GM12878 (cell line): Measurements from ENCODE around the gene MALT1. TPM values are rescaled to one million over a fixed set of nuclear protein-coding genes. Genes with fewer than 3 reads are reported as not detected.

ENCODE experiments used
- ATAC-seq: fragments of 200-7000 bp; cut with Tn5 transposase; 3 replicates; pipeline ENCODE4 v1.9.1; 2020; ENCODE audit warnings: mild to moderate bottlenecking, moderate library complexity
- BruUV-seq: library from RNA; stranded (reverse); fragments of 400-500 nt; replicated peaks from 2 replicates; lab custom pipeline; 2021; lab: Mats Ljungman, UMichigan
- CTCF ChIA-PET: fragments of 300-600 bp; sonication (Branson Sonifier 250); formaldehyde crosslinking; extraction: SDS; loops from one replicate; lab custom pipeline; 2021; ENCODE audit warnings: inconsistent platforms; lab: Yijun Ruan, JAX
- POLR2A ChIA-PET: fragments of 350-600 bp; formaldehyde crosslinking; extraction: SDS; loops from one replicate; lab custom pipeline; 2021; ENCODE audit warnings: inconsistent platforms; lab: Charles Lee
- RAD21 ChIA-PET: fragments of 300-600 bp; sonication (Branson Sonifier 250); formaldehyde crosslinking; loops from one replicate; lab custom pipeline; 2023; ENCODE audit warnings: antibody characterized with exemption; ENCODE audit not compliant: unreplicated experiment; lab: Charles Lee
- SMC1A ChIA-PET: fragments of 300-600 bp; sonication (Branson Sonifier 250); formaldehyde crosslinking; loops from one replicate; lab custom pipeline; 2023; ENCODE audit not compliant: unreplicated experiment, uncharacterized antibody; lab: Charles Lee
- DNase-seq: peaks from one replicate; pipeline ENCODE4 v3.0.0-alpha.2; 2011; ENCODE audit warnings: low read depth, low spot score
- FAIRE-seq: peaks from 3 replicates; lab custom pipeline; 2011; peaks lifted over from hg19 to GRCh38; lab: Jason Lieb, UNC
- H2AFZ ChIP-seq: 2 replicates; pipeline ENCODE4 v1.6.0; 2011; ENCODE audit warnings: low read depth, low read length, control low read depth; ENCODE audit not compliant: control insufficient read depth
- H3K27ac ChIP-seq: 2 replicates; pipeline ENCODE4 v1.5.1; 2011; ENCODE audit warnings: control low read depth; ENCODE audit not compliant: control insufficient read depth, insufficient read depth
- H3K27me3 ChIP-seq, 2 experiments: replicated peaks in 1 of 2; 2 replicates each; pipeline versions ENCODE4 v1.6.0 to v1.6.1; 2011; ENCODE audit warnings: low read length in 1 of 2; ENCODE audit not compliant: control insufficient read depth in 2 of 2, insufficient read depth in 2 of 2
- H3K36me3 ChIP-seq, 2 experiments: 2 replicates each; pipeline ENCODE4 v1.5.1; 2011; ENCODE audit warnings: low read length in 1 of 2; ENCODE audit not compliant: control insufficient read depth in 2 of 2, insufficient read depth in 2 of 2
- H3K4me1 ChIP-seq: 2 replicates; pipeline ENCODE4 v1.6.1; 2011; ENCODE audit warnings: mild to moderate bottlenecking, low read length, moderate library complexity, mixed read lengths; ENCODE audit not compliant: control insufficient read depth, insufficient read depth
- H3K4me2 ChIP-seq: 2 replicates; pipeline ENCODE4 v1.6.0; 2011; ENCODE audit warnings: control low read depth; ENCODE audit not compliant: control insufficient read depth, insufficient read depth
- H3K4me3 ChIP-seq: fragments of 200-600 bp; sonication (generic); 2 replicates; pipeline ENCODE4 v1.5.1; 2016
- H3K79me2 ChIP-seq: 2 replicates; pipeline ENCODE4 v1.6.0; 2011; ENCODE audit warnings: low read length; ENCODE audit not compliant: control insufficient read depth, insufficient read depth
- H3K9ac ChIP-seq: 2 replicates; pipeline ENCODE4 v1.8.0; 2011; ENCODE audit warnings: low read length, control low read depth, mixed read lengths; ENCODE audit not compliant: control insufficient read depth, insufficient read depth
- H3K9me3 ChIP-seq: replicated peaks from 3 replicates; pipeline ENCODE4 v1.5.1; 2011; ENCODE audit warnings: mild to moderate bottlenecking, low read length; ENCODE audit not compliant: control insufficient read depth, insufficient read depth
- H4K20me1 ChIP-seq: 2 replicates; pipeline ENCODE4 v1.6.0; 2011; ENCODE audit not compliant: control insufficient read depth, insufficient read depth
- FOXM1 ChIP-seq: IDR thresholded peaks from 2 replicates; pipeline ENCODE4 v1.6.1; 2012; ENCODE audit warnings: low read depth, mild to moderate bottlenecking, inconsistent platforms, low read length, moderate library complexity
- HDAC2 ChIP-seq: fragments of 200-600 bp; sonication (generic); IDR thresholded peaks from 2 replicates; pipeline ENCODE4 v1.6.1; 2017
- HDGF ChIP-seq: fragments of 450-650 bp; IDR thresholded peaks from 2 replicates; pipeline ENCODE4 v1.6.1; 2016; ENCODE audit warnings: antibody characterized with exemption
- KLF5 ChIP-seq: fragments of 450-650 bp; IDR thresholded peaks from 2 replicates; pipeline ENCODE4 v1.6.1; 2014; ENCODE audit warnings: mild to moderate bottlenecking; ENCODE audit not compliant: partially characterized antibody
- MEF2B ChIP-seq: fragments of 450-650 bp; IDR thresholded peaks from 2 replicates; pipeline ENCODE4 v1.6.1; 2018; ENCODE audit warnings: mild to moderate bottlenecking, moderate library complexity; ENCODE audit not compliant: partially characterized antibody, poor library complexity, severe bottlenecking
- MXI1 ChIP-seq: fragments of 150-350 bp; IDR thresholded peaks from 2 replicates; pipeline ENCODE4 v1.6.1; 2011; ENCODE audit warnings: low read depth, mild to moderate bottlenecking, inconsistent platforms, low read length, improper control_type of control experiment
- NR2F1 ChIP-seq: fragments of 450-650 bp; conservative IDR thresholded peaks from 2 replicates; pipeline ENCODE4 v1.6.1; 2017; ENCODE audit warnings: mild to moderate bottlenecking
- SREBF1 ChIP-seq: IDR thresholded peaks from 2 replicates; pipeline ENCODE4 v1.6.1; 2012; ENCODE audit warnings: mild to moderate bottlenecking, low read length
- SUPT20H ChIP-seq: IDR thresholded peaks from 2 replicates; pipeline ENCODE4 v1.6.1; 2011; ENCODE audit warnings: low read depth, mild to moderate bottlenecking, low read length, moderate library complexity, borderline replicate concordance; ENCODE audit not compliant: control insufficient read depth
- WGBS: methylation state at CpG from one replicate; pipeline ENCODE4 v1.1.6; 2016; ENCODE audit warnings: low lambda C conversion rate; ENCODE audit not compliant: insufficient replicate concordance, insufficient coverage; ENCODE audit errors: missing lambda C conversion rate; 5-methylcytosine and 5-hydroxymethylcytosine counted together
- in situ Hi-C: fragments of 300-500 bp; cut with MboI; formaldehyde crosslinking; loops from 9 replicates; pipeline ENCODE4 v1.14.3; 2018; ENCODE audit warnings: mixed read lengths
- intact Hi-C: fragments of 100-400 bp; cut with micrococcal nuclease; formaldehyde crosslinking; loops from one replicate; pipeline ENCODE4 v1.14.2; 2022; ENCODE audit not compliant: unreplicated experiment
- polyA plus RNA-seq, 11 experiments: library from polyadenylated mRNA; depleted of rRNA in 4 of 11; unstranded in 6 of 11; stranded (reverse) in 5 of 11; fragments of >200 nt; fragmentation: Nextera tagmentation in 4 of 11; fragmentation: Illumina TruSeq in 1 of 11; extraction: Ambion mirVana in 4 of 11; extraction: Trizol in 1 of 11; gene quantifications; 1 replicate in 1 of 11; 2 replicates in 10 of 11; pipeline versions ENCODE4 v1.2.1 to v1.2.3, GENCODE V29; 2011 to 2016; ENCODE audit warnings: inconsistent platforms in 2 of 11, missing spikeins in 2 of 11, low read depth in 1 of 11
- total RNA-seq, 4 experiments: library from RNA; depleted of rRNA in 3 of 4; stranded (reverse); fragments of >200 nt in 3 of 4; fragmentation: Illumina TruSeq in 1 of 4; extraction: Trizol in 1 of 4; gene quantifications; 2 replicates each; pipeline versions ENCODE4 v1.2.1 to v1.2.3, GENCODE V29; 2013 to 2021
- TF ChIP-seq, protein P1 (sequence below): IDR thresholded peaks from 2 replicates; pipeline ENCODE4 v1.6.1; 2011; ENCODE audit warnings: mild to moderate bottlenecking, low read depth, low read length, moderate library complexity; ENCODE audit not compliant: insufficient replicate concordance
- TF ChIP-seq, protein P2 (sequence below): IDR thresholded peaks from 2 replicates; pipeline ENCODE4 v1.6.1; 2011; ENCODE audit warnings: borderline replicate concordance, low read depth, mild to moderate bottlenecking, moderate library complexity, low read length; ENCODE audit not compliant: insufficient read depth, poor library complexity, severe bottlenecking
- TF ChIP-seq, protein P3 (sequence below): IDR thresholded peaks from 2 replicates; pipeline ENCODE4 v1.6.1; 2012; ENCODE audit warnings: improper control_type of control experiment, low read depth, low read length; ENCODE audit not compliant: insufficient replicate concordance

Gene MALT1
- total and polyA plus RNA-seq, 10 of the 15 experiments (the other 5 are each of a cell fraction or from before 2014, with no cell fraction given): 17.6 to 126 (median 45.4) TPM

DNA sequence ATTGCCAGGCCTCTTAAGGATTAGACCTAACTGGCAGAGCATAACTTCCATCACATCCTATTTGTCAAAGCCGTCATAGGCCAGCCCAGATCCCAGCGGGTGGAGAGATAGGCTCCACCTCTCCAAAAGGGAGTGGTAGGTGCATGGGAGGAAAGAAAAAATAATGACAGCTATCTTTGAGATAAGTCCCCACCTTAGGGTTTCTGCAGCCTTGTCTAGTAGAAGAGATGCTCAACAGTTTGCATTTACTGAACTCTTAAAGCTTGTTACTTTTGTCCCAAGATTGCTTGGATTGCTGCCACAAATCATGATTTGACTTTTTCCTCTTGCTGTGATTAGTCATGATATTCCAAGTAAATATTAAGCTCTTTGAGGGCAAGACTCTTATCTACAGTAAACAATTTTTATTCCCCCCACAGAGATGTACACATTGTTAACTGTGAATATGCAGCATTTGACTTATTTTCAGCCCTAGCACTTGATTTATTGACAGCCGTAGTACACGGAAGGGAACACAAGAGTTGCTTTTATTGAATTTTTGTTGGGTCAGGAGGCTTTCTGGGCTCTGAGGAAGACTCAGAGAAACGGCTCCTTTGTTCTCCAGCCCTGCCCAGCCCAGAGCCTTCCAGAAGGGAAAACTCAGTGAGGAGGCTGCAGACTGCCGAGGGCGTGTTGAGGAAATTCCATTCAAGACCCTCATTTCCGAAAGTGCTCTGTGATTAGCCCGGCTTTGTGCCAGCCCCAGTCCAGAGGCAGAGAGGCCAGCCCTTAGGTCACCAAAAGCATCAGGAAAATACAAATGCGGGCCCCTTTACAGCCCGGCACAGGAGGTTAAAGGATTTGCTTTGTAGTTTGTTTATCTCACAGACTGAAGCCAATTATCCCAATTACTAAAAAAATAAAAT lies 118.0 kb downstream of the MALT1 start:
- ATAC-seq (no peak), DNase-seq (no peak), FAIRE-seq (no peak)
- Histone ChIP-seq H4K20me1 (no peaks in the 10 kb centered on the region), H3K79me2 (no peaks in the 10 kb centered on the region), H3K4me3 (no peak overlapping the region), H3K27me3 (no peaks in the 10 kb centered on the region), H3K27ac (no peak overlapping the region), H3K36me3 (no peaks in the 10 kb centered on the region), H3K9me3 (no peaks in the 10 kb centered on the region), H2AFZ (no peak overlapping the region), H3K4me1 (peaks cover 7% of the 10 kb centered on the region), H3K9ac (no peak overlapping the region), H3K4me2 (no peak overlapping the region)
- POLR2A ChIA-PET: no interaction called here
- in situ Hi-C loops (no loop called here), intact Hi-C loops (loop anchor here (10.0 kb wide), 1 partner anchor 96 kb away; no protein-coding TSS in a partner anchor)
- SMC1A ChIA-PET: interaction anchor here (0.6 kb wide), 1 partner anchor 296 kb away, joined by 3 read pairs; no protein-coding TSS in a partner anchor
- 67% methylated on average over 11 of the region's 11 CpGs for WGBS
- TF ChIP-seq HDAC2 (no peak), SREBF1 (no peak), NR2F1 (no peak), FOXM1 (no peak), SUPT20H (no peak), KLF5 (no peak), MEF2B (no peak), HDGF (no peak), MXI1 (no peak)
- TF ChIP-seq, protein P1, sequence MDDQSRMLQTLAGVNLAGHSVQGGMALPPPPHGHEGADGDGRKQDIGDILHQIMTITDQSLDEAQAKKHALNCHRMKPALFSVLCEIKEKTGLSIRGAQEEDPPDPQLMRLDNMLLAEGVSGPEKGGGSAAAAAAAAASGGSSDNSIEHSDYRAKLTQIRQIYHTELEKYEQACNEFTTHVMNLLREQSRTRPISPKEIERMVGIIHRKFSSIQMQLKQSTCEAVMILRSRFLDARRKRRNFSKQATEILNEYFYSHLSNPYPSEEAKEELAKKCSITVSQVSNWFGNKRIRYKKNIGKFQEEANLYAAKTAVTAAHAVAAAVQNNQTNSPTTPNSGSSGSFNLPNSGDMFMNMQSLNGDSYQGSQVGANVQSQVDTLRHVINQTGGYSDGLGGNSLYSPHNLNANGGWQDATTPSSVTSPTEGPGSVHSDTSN: no peak
- TF ChIP-seq, protein P2, sequence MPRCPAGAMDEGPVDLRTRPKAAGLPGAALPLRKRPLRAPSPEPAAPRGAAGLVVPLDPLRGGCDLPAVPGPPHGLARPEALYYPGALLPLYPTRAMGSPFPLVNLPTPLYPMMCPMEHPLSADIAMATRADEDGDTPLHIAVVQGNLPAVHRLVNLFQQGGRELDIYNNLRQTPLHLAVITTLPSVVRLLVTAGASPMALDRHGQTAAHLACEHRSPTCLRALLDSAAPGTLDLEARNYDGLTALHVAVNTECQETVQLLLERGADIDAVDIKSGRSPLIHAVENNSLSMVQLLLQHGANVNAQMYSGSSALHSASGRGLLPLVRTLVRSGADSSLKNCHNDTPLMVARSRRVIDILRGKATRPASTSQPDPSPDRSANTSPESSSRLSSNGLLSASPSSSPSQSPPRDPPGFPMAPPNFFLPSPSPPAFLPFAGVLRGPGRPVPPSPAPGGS: no peak
- TF ChIP-seq, protein P3, sequence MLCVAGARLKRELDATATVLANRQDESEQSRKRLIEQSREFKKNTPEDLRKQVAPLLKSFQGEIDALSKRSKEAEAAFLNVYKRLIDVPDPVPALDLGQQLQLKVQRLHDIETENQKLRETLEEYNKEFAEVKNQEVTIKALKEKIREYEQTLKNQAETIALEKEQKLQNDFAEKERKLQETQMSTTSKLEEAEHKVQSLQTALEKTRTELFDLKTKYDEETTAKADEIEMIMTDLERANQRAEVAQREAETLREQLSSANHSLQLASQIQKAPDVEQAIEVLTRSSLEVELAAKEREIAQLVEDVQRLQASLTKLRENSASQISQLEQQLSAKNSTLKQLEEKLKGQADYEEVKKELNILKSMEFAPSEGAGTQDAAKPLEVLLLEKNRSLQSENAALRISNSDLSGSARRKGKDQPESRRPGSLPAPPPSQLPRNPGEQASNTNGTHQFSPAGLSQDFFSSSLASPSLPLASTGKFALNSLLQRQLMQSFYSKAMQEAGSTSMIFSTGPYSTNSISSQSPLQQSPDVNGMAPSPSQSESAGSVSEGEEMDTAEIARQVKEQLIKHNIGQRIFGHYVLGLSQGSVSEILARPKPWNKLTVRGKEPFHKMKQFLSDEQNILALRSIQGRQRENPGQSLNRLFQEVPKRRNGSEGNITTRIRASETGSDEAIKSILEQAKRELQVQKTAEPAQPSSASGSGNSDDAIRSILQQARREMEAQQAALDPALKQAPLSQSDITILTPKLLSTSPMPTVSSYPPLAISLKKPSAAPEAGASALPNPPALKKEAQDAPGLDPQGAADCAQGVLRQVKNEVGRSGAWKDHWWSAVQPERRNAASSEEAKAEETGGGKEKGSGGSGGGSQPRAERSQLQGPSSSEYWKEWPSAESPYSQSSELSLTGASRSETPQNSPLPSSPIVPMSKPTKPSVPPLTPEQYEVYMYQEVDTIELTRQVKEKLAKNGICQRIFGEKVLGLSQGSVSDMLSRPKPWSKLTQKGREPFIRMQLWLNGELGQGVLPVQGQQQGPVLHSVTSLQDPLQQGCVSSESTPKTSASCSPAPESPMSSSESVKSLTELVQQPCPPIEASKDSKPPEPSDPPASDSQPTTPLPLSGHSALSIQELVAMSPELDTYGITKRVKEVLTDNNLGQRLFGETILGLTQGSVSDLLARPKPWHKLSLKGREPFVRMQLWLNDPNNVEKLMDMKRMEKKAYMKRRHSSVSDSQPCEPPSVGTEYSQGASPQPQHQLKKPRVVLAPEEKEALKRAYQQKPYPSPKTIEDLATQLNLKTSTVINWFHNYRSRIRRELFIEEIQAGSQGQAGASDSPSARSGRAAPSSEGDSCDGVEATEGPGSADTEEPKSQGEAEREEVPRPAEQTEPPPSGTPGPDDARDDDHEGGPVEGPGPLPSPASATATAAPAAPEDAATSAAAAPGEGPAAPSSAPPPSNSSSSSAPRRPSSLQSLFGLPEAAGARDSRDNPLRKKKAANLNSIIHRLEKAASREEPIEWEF: no peak
- CTCF ChIA-PET: interaction anchor here (0.6 kb wide), 1 partner anchor 72 kb away, joined by 4 read pairs; no protein-coding TSS in a partner anchor
- RAD21 ChIA-PET: interaction anchor here (0.6 to 1.4 kb wide), 2 partner anchors 21 to 35 kb away, joined by 3 read pairs; no protein-coding TSS in a partner anchor
- no TSS peak for BruUV-seq
